ENCODE data around the gene FAM193A.

The FAM193A gene

GRCh38 chr4:2572866-2573265, 36.4 kb downstream of the FAM193A start:
- Histone ChIP-seq H3K27ac (no peak overlapping the region), H3K36me3 (peaks cover 23% of the 10 kb centered on the region), H3K9me3 (no peaks in the 10 kb centered on the region), H3K27me3 (no peaks in the 10 kb centered on the region), H3K4me3 (no peak overlapping the region), H3K4me1 (peaks cover 43% of the 10 kb centered on the region), H3K9ac (no peak overlapping the region), H3K4me2 (no peak overlapping the region), H4K20me1 (peaks cover 100% of the 10 kb centered on the region)
- no peak for TF ChIP-seq Cebpa-rat (IDR thresholded peaks at IDR 0.05)

- 0 out of 2 replicates have a peak overlapping the region, but pooled peaks have one; percentile 25 for H3K4me2 ChIP-seq
- H3K9me3 ChIP-seq, result peaks cover 10% of the 10 kb centered on the region
- H3K9ac ChIP-seq, result 0 out of 2 replicates have a peak overlapping the region, but pooled peaks have one; percentile 22
- H3K4me1 ChIP-seq, result peaks cover 42% of the 10 kb centered on the region
- peaks cover 100% of the 10 kb centered on the region for H4K20me1 ChIP-seq
- H3K27me3 ChIP-seq, result no peaks in the 10 kb centered on the region
- H3K27ac ChIP-seq, result no peak overlapping the region
- peaks cover 27% of the 10 kb centered on the region for H3K36me3 ChIP-seq
- H3K4me3 ChIP-seq, result no peak overlapping the region
- no peak for TF ChIP-seq Cebpa-rat (IDR thresholded peaks at IDR 0.05)
Observed at GRCh38 chr4:2574009-2574408, 37.6 kb downstream of the FAM193A start.

- no peak overlapping the region for H3K4me3 ChIP-seq
- H4K20me1 ChIP-seq, result peaks cover 100% of the 10 kb centered on the region
- H3K9ac ChIP-seq, result no peak overlapping the region
- peaks cover 18% of the 10 kb centered on the region for H3K9me3 ChIP-seq
- H3K27me3 ChIP-seq, result no peaks in the 10 kb centered on the region
- peaks cover 30% of the 10 kb centered on the region for H3K36me3 ChIP-seq
- H3K4me2 ChIP-seq, result peak overlapping the region; percentile 9; the same call in 1 of the 2 replicates
- peaks cover 42% of the 10 kb centered on the region for H3K4me1 ChIP-seq
- no peak overlapping the region for H3K27ac ChIP-seq
- no peak for TF ChIP-seq Cebpa-rat (IDR thresholded peaks at IDR 0.05)
Observed at GRCh38 chr4:2574863-2575262, 38.4 kb downstream of the FAM193A start.

- Histone ChIP-seq H3K9me3 (peaks cover 26% of the 10 kb centered on the region), H3K9ac (no peak overlapping the region), H3K4me2 (no peak overlapping the region), H3K27ac (no peak overlapping the region), H4K20me1 (peaks cover 100% of the 10 kb centered on the region), H3K36me3 (peaks cover 41% of the 10 kb centered on the region), H3K27me3 (no peaks in the 10 kb centered on the region), H3K4me3 (no peak overlapping the region), H3K4me1 (peaks cover 29% of the 10 kb centered on the region)
- no peak for TF ChIP-seq Cebpa-rat (IDR thresholded peaks at IDR 0.05)
Observed at GRCh38 chr4:2576290-2576689, 39.8 kb downstream of the FAM193A start.

- H3K4me3 ChIP-seq, result no peak overlapping the region
- H3K36me3 ChIP-seq, result peaks cover 45% of the 10 kb centered on the region
- no peak for TF ChIP-seq Cebpa-rat (IDR thresholded peaks at IDR 0.05)
- no peak overlapping the region for H3K27ac ChIP-seq
- no peak overlapping the region for H3K4me2 ChIP-seq
- H3K27me3 ChIP-seq, result no peaks in the 10 kb centered on the region
- H3K9me3 ChIP-seq, result peaks cover 26% of the 10 kb centered on the region
- peaks cover 100% of the 10 kb centered on the region for H4K20me1 ChIP-seq
- no peak overlapping the region for H3K9ac ChIP-seq
- H3K4me1 ChIP-seq, result peaks cover 20% of the 10 kb centered on the region
Observed at GRCh38 chr4:2578106-2578505, 41.7 kb downstream of the FAM193A start.

- peaks cover 50% of the 10 kb centered on the region for H3K36me3 ChIP-seq
- H3K27me3 ChIP-seq, result no peaks in the 10 kb centered on the region
- H3K27ac ChIP-seq, result no peak overlapping the region
- H4K20me1 ChIP-seq, result peaks cover 100% of the 10 kb centered on the region
- peaks cover 26% of the 10 kb centered on the region for H3K9me3 ChIP-seq
- no peak overlapping the region for H3K4me3 ChIP-seq
- H3K4me1 ChIP-seq, result peaks cover 2% of the 10 kb centered on the region; the same call in 1 of the 2 replicates
- H3K9ac ChIP-seq, result no peak overlapping the region
- TF ChIP-seq Cebpa-rat (IDR thresholded peaks at IDR 0.05), result no peak
- no peak overlapping the region for H3K4me2 ChIP-seq
Observed at GRCh38 chr4:2579910-2580309, 43.5 kb downstream of the FAM193A start.

GRCh38 chr4:2583092-2583491, 46.6 kb downstream of the FAM193A start:
- peaks cover 100% of the 10 kb centered on the region for H4K20me1 ChIP-seq
- H3K9ac ChIP-seq, result no peak overlapping the region
- H3K27me3 ChIP-seq, result no peaks in the 10 kb centered on the region
- peaks cover 24% of the 10 kb centered on the region for H3K9me3 ChIP-seq
- H3K27ac ChIP-seq, result no peak overlapping the region
- H3K36me3 ChIP-seq, result peaks cover 40% of the 10 kb centered on the region
- peaks cover 17% of the 10 kb centered on the region for H3K4me1 ChIP-seq
- TF ChIP-seq Cebpa-rat (IDR thresholded peaks at IDR 0.05), result no peak
- H3K4me2 ChIP-seq, result no peak overlapping the region
- H3K4me3 ChIP-seq, result no peak overlapping the region

- Histone ChIP-seq H3K36me3 (peaks cover 37% of the 10 kb centered on the region), H3K4me2 (no peak overlapping the region), H3K9me3 (peaks cover 20% of the 10 kb centered on the region), H3K4me3 (no peak overlapping the region), H4K20me1 (peaks cover 100% of the 10 kb centered on the region), H3K4me1 (peaks cover 21% of the 10 kb centered on the region), H3K27ac (no peak overlapping the region), H3K27me3 (no peaks in the 10 kb centered on the region), H3K9ac (no peak overlapping the region)
- no peak for TF ChIP-seq Cebpa-rat (IDR thresholded peaks at IDR 0.05)
Observed at GRCh38 chr4:2583517-2583916, 47.1 kb downstream of the FAM193A start.

GRCh38 chr4:2586502-2586901, 50.1 kb downstream of the FAM193A start:
- Histone ChIP-seq H3K4me3 (no peak overlapping the region), H3K36me3 (peaks cover 14% of the 10 kb centered on the region; the same call in 1 of the 2 replicates), H3K9me3 (no peaks in the 10 kb centered on the region), H3K27me3 (no peaks in the 10 kb centered on the region), H3K4me1 (peaks cover 48% of the 10 kb centered on the region), H3K27ac (no peak overlapping the region), H3K9ac (no peak overlapping the region), H3K4me2 (no peak overlapping the region), H4K20me1 (peaks cover 100% of the 10 kb centered on the region)
- TF ChIP-seq Cebpa-rat (IDR thresholded peaks at IDR 0.05), result no peak

GRCh38 chr4:2587213-2587823, 50.9 kb downstream of the FAM193A start:
- Histone ChIP-seq H4K20me1 (peaks cover 100% of the 10 kb centered on the region), H3K9me3 (no peaks in the 10 kb centered on the region), H3K27me3 (no peaks in the 10 kb centered on the region), H3K4me3 (no peak overlapping the region), H3K27ac (no peak overlapping the region), H3K9ac (no peak overlapping the region), H3K4me2 (no peak overlapping the region), H3K36me3 (peaks cover 14% of the 10 kb centered on the region; the same call in 1 of the 2 replicates), H3K4me1 (peaks cover 54% of the 10 kb centered on the region)
- TF ChIP-seq Cebpa-rat (IDR thresholded peaks at IDR 0.05), result no peak

All from BLaER1 (cell line).